ENCODE measurements around the gene TMEM95.

DNA sequence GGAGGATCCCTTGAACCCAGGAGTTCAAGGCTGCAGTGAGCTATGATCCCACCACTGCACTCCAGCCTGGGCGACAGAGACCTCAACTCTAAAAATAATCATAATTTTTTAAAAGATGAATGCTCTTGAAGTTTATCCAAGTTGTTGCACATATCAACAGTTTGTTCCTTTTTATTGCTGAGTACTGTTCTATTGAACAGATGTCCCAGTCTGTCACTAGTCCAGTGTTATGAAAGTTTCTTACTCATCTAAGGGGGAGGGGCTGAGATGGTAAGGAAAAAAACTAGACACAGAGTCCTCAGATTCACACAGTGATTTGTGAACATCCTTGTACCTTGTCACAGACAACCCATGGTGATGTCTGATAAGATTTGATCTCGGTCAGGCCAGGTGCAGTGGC is 14.8 kb upstream of the TMEM95 start:
- TF ChIP-seq CTCF (IDR thresholded peaks at IDR 0.05 in 8 of 11, conservative IDR thresholded peaks at IDR 0.05 in 3 of 11) (no peak), POLR2A (IDR thresholded peaks at IDR 0.05) (no peak), POLR2AphosphoS5 (IDR thresholded peaks at IDR 0.05) (no peak)

All from spleen (tissue), 7 donors.